IMR-90 (cell line): ENCODE data around the gene PUS3. TPM values are rescaled to one million over a fixed set of nuclear protein-coding genes. Genes with fewer than 3 reads are reported as not detected.

Experiments
- ATAC-seq: fragments of 200-7000 bp; cut with Tn5 transposase; 2 replicates; pipeline ENCODE4 v1.9.1; 2020; ENCODE audit warnings: low read depth, mild to moderate bottlenecking, moderate library complexity
- BruUV-seq: library from RNA; stranded (reverse); fragments of 400-500 nt; replicated peaks from 2 replicates; lab custom pipeline; 2021; lab: Mats Ljungman, UMichigan
- CTCF ChIA-PET: fragments of 300-600 bp; formaldehyde crosslinking; extraction: SDS; loops from one replicate; lab custom pipeline; 2021; ENCODE audit warnings: antibody characterized with exemption; lab: Yijun Ruan, JAX
- POLR2A ChIA-PET: fragments of 300-600 bp; sonication (Branson Sonifier 250); formaldehyde crosslinking; loops from one replicate; lab custom pipeline; 2022; ENCODE audit warnings: antibody characterized with exemption; ENCODE audit not compliant: unreplicated experiment; lab: Charles Lee
- DNase-seq: peaks from one replicate; pipeline ENCODE4 v3.0.0; 2013
- H2AFZ ChIP-seq: replicated peaks from 2 replicates; pipeline ENCODE3; 2013; ENCODE audit warnings: low read length, mild to moderate bottlenecking; ENCODE audit not compliant: poor library complexity
- H2AK5ac ChIP-seq: 2 replicates; pipeline ENCODE4 v1.6.1; 2013; ENCODE audit warnings: low read depth, low read length, inconsistent platforms
- H2AK9ac ChIP-seq: replicated peaks from 2 replicates; pipeline ENCODE3; 2013; ENCODE audit warnings: mild to moderate bottlenecking, low read depth, low read length, moderate library complexity; ENCODE audit not compliant: poor library complexity
- H2BK120ac ChIP-seq: 2 replicates; pipeline ENCODE4 v1.6.1; 2013; ENCODE audit warnings: low read depth, low read length, inconsistent platforms
- H2BK15ac ChIP-seq: 3 replicates; pipeline ENCODE4 v1.6.1; 2013; ENCODE audit warnings: low read depth, low read length, inconsistent platforms
- H2BK20ac ChIP-seq: 2 replicates; pipeline ENCODE4 v1.6.1; 2013; ENCODE audit warnings: low read depth, mild to moderate bottlenecking, inconsistent platforms, low read length, moderate library complexity
- H2BK5ac ChIP-seq: 2 replicates; pipeline ENCODE4 v1.6.1; 2013; ENCODE audit warnings: mild to moderate bottlenecking, low read depth, low read length, inconsistent platforms; ENCODE audit not compliant: poor library complexity, severe bottlenecking
- H3K14ac ChIP-seq: replicated peaks from 2 replicates; pipeline ENCODE4 v1.6.1; 2013; ENCODE audit warnings: low read depth, low read length, inconsistent platforms
- H3K18ac ChIP-seq: 2 replicates; pipeline ENCODE4 v1.6.1; 2013; ENCODE audit warnings: low read depth, low read length, control low read depth
- H3K23ac ChIP-seq: 2 replicates; pipeline ENCODE4 v1.6.1; 2013; ENCODE audit warnings: low read depth, low read length, inconsistent platforms
- H3K27ac ChIP-seq: 2 replicates; pipeline ENCODE4 v1.5.1; 2013; ENCODE audit warnings: mild to moderate bottlenecking, control low read depth, low read length; ENCODE audit not compliant: insufficient read depth
- H3K27me3 ChIP-seq: 2 replicates; pipeline ENCODE4 v1.6.1; 2013; ENCODE audit warnings: low read length; ENCODE audit not compliant: control insufficient read depth, insufficient read depth
- H3K36me3 ChIP-seq: 2 replicates; pipeline ENCODE4 v1.6.1; 2013; ENCODE audit warnings: low read length, mixed read lengths; ENCODE audit not compliant: control insufficient read depth, insufficient read depth
- H3K4ac ChIP-seq: 2 replicates; pipeline ENCODE4 v1.6.1; 2013; ENCODE audit warnings: low read depth, low read length, inconsistent platforms
- H3K4me1 ChIP-seq: 2 replicates; pipeline ENCODE4 v1.6.1; 2013; ENCODE audit warnings: low read length, mixed read lengths; ENCODE audit not compliant: control insufficient read depth, insufficient read depth
- H3K4me2 ChIP-seq: 2 replicates; pipeline ENCODE4 v1.6.1; 2013; ENCODE audit warnings: low read depth, mild to moderate bottlenecking, control low read depth, low read length, moderate library complexity
- H3K4me3 ChIP-seq: 2 replicates; pipeline ENCODE4 v1.5.1; 2013; ENCODE audit warnings: low read depth, mild to moderate bottlenecking, control low read depth, low read length, moderate library complexity; ENCODE audit not compliant: insufficient read depth
- H3K56ac ChIP-seq: 2 replicates; pipeline ENCODE4 v1.6.1; 2013; ENCODE audit warnings: low read length, inconsistent platforms; ENCODE audit not compliant: insufficient read depth; ENCODE audit errors: extremely low read depth
- H3K79me1 ChIP-seq, 2 experiments: 2 replicates each; pipeline ENCODE4 v1.6.1; 2013; ENCODE audit warnings: low read length in 2 of 2, inconsistent platforms in 1 of 2, low read depth in 1 of 2
- H3K9ac ChIP-seq: 2 replicates; pipeline ENCODE4 v1.6.1; 2013; ENCODE audit warnings: low read depth, low read length, control low read depth
- H3K9me1 ChIP-seq: 2 replicates; pipeline ENCODE4 v1.6.1; 2013; ENCODE audit warnings: low read length, inconsistent platforms; ENCODE audit not compliant: insufficient read depth
- H3K9me3 ChIP-seq: 2 replicates; pipeline ENCODE4 v1.6.1; 2013; ENCODE audit warnings: low read length; ENCODE audit not compliant: control insufficient read depth, insufficient read depth
- H4K20me1 ChIP-seq: 2 replicates; pipeline ENCODE4 v1.6.1; 2013; ENCODE audit warnings: low read length, inconsistent platforms; ENCODE audit not compliant: insufficient read depth
- H4K5ac ChIP-seq: 2 replicates; pipeline ENCODE4 v1.6.1; 2013; ENCODE audit warnings: mild to moderate bottlenecking, low read depth, low read length, control low read depth
- H4K8ac ChIP-seq, 2 experiments: 2 replicates each; pipeline ENCODE4 v1.6.1; 2013; ENCODE audit warnings: low read depth in 2 of 2, low read length in 2 of 2, control low read depth in 1 of 2, inconsistent platforms in 1 of 2
- H4K91ac ChIP-seq: 2 replicates; pipeline ENCODE4 v1.6.1; 2013; ENCODE audit warnings: low read depth, low read length, inconsistent platforms; ENCODE audit not compliant: insufficient read depth
- BHLHE40 ChIP-seq: fragments of 150-350 bp; IDR thresholded peaks from 2 replicates; pipeline ENCODE4 v1.6.1; 2016; ENCODE audit warnings: mild to moderate bottlenecking, low read depth, low read length
- CEBPB ChIP-seq: IDR thresholded peaks from 2 replicates; pipeline ENCODE4 v1.6.1; 2012; ENCODE audit warnings: low read depth, low read length, improper control_type of control experiment
- RCOR1 ChIP-seq: IDR thresholded peaks from 2 replicates; pipeline ENCODE4 v1.6.1; 2012; ENCODE audit warnings: mild to moderate bottlenecking, low read length, improper control_type of control experiment; ENCODE audit not compliant: insufficient replicate concordance
- SMC3 ChIP-seq: fragments of 150-350 bp; IDR thresholded peaks from 2 replicates; pipeline ENCODE4 v1.6.1; 2016; ENCODE audit warnings: low read depth, mild to moderate bottlenecking, antibody characterized with exemption, low read length, moderate library complexity
- USF2 ChIP-seq: fragments of 150-350 bp; IDR thresholded peaks from 2 replicates; pipeline ENCODE4 v1.6.1; 2017; ENCODE audit warnings: mild to moderate bottlenecking, antibody characterized with exemption, low read length, low read depth
- WGBS, 2 experiments: methylation state at CpG; one replicate each; pipeline versions ENCODE4 v1.1.5 to v1.1.7; 2013; ENCODE audit warnings: missing lambda C conversion rate in 2 of 2; ENCODE audit not compliant: insufficient read length in 1 of 2; ENCODE audit errors: extremely low coverage in 2 of 2; 5-methylcytosine and 5-hydroxymethylcytosine counted together
- dilution Hi-C: fragments of 300-500 bp; cut with HindIII; formaldehyde crosslinking; loops from one replicate; pipeline ENCODE4 v1.14.3; 2018; ENCODE audit warnings: low sequenced_read_pairs; ENCODE audit not compliant: unreplicated experiment
- in situ Hi-C: fragments of 300-500 bp; cut with MboI; formaldehyde crosslinking; loops from 3 replicates; pipeline ENCODE4 v1.14.3; 2019; ENCODE audit warnings: low sequenced_read_pairs, inconsistent platforms, mixed read lengths
- intact Hi-C: fragments of 100-400 bp; cut with micrococcal nuclease; formaldehyde crosslinking; loops from 2 replicates; pipeline ENCODE4 v1.10.0; 2022
- polyA plus RNA-seq, 3 experiments: library from polyadenylated mRNA; depleted of rRNA; stranded (reverse); fragments of >200 nt; gene quantifications; 2 replicates each; pipeline ENCODE4 v1.2.3, GENCODE V29; 2012; ENCODE audit warnings: low replicate concordance in 1 of 3
- total RNA-seq: library from RNA; depleted of rRNA; stranded (reverse); fragments of >200 nt; gene quantifications from 2 replicates; pipeline ENCODE4 v1.2.3, GENCODE V29; 2012

PUS3 gene
- total and polyA plus RNA-seq, 2 of the 4 experiments (the other 2 are of a cell fraction), result 6.1 to 11.7 TPM

GRCh38 chr11:125910226-125910849 lies 7.3 kb upstream of the PUS3 start:
- no peak for TF ChIP-seq BHLHE40
- no peak for TF ChIP-seq CEBPB
- no peak for TF ChIP-seq USF2
- TF ChIP-seq RCOR1, result no peak
- no peak for TF ChIP-seq SMC3
- no peak overlapping the region for H3K56ac ChIP-seq
- H3K9me3 ChIP-seq, result no peaks in the 10 kb centered on the region
- H3K36me3 ChIP-seq, result no peaks in the 10 kb centered on the region
- no peak overlapping the region for H2AK9ac ChIP-seq
- dilution Hi-C loops, result loop anchor here (25.0 kb wide), 1 partner anchor 302 kb away; the partner anchor contains the start of genes FAM118B and RPUSD4
- H2BK5ac ChIP-seq, result no peak overlapping the region
- WGBS, 2 experiments, result no CpG with 5 or more reads among the region's 8 CpGs
- no peak overlapping the region for H2BK20ac ChIP-seq
- intact Hi-C loops, result no loop called here
- H2BK15ac ChIP-seq, result no peak overlapping the region
- H2AK5ac ChIP-seq, result no peak overlapping the region
- H3K4ac ChIP-seq, result no peak overlapping the region
- H3K27ac ChIP-seq, result no peak overlapping the region
- no peak overlapping the region for H3K9ac ChIP-seq
- no peaks in the 10 kb centered on the region for H3K79me1 ChIP-seq
- H4K20me1 ChIP-seq, result no peaks in the 10 kb centered on the region
- ChIA-PET CTCF (interaction anchor here (1.1 kb wide), 1 partner anchor 13 kb away, joined by 5 read pairs; no protein-coding TSS in a partner anchor), POLR2A (interaction anchor here (0.6 kb wide), 1 partner anchor 143 kb away, joined by 3 read pairs; no protein-coding TSS in a partner anchor)
- in situ Hi-C loops, result no loop called here
- no peaks in the 10 kb centered on the region for H3K4me1 ChIP-seq
- no peak overlapping the region for H4K91ac ChIP-seq
- no peak overlapping the region for H3K18ac ChIP-seq
- H2AFZ ChIP-seq, result no peak overlapping the region
- no peak overlapping the region for H4K5ac ChIP-seq
- no TSS peak for BruUV-seq
- no peak overlapping the region for H3K14ac ChIP-seq
- no peak overlapping the region for H4K8ac ChIP-seq
- H3K27me3 ChIP-seq, result peaks cover 10% of the 10 kb centered on the region
- H3K23ac ChIP-seq, result no peak overlapping the region
- no peaks in the 10 kb centered on the region for H3K9me1 ChIP-seq
- H3K4me2 ChIP-seq, result no peak overlapping the region
- DNase-seq (no peak), ATAC-seq (no peak)
- no peak overlapping the region for H3K4me3 ChIP-seq
- no peak overlapping the region for H2BK120ac ChIP-seq
